Panc1 (cell line): ENCODE measurements around the gene AFG1L. TPM values are rescaled to one million over a fixed set of nuclear protein-coding genes. Genes with fewer than 3 reads are reported as not detected.

Experiments
- ATAC-seq: fragments of 200-7000 bp; cut with Tn5 transposase; 2 replicates; pipeline ENCODE4 v1.9.1; 2020; ENCODE audit warnings: mild to moderate bottlenecking, moderate library complexity
- BruUV-seq: library from RNA; stranded (reverse); fragments of 400-500 nt; replicated peaks from 2 replicates; lab custom pipeline; 2021; lab: Mats Ljungman, UMichigan
- CTCF ChIA-PET: fragments of 300-600 bp; sonication (Branson Sonifier 250); formaldehyde crosslinking; loops from one replicate; lab custom pipeline; 2022; ENCODE audit warnings: antibody characterized with exemption; lab: Charles Lee
- POLR2A ChIA-PET: fragments of 300-600 bp; sonication (Branson Sonifier 250); formaldehyde crosslinking; loops from one replicate; lab custom pipeline; 2022; ENCODE audit warnings: antibody characterized with exemption; lab: Charles Lee
- DNase-seq: peaks from one replicate; pipeline ENCODE4 v3.0.0-alpha.2; 2010; ENCODE audit warnings: low read depth, low spot score
- H3K27ac ChIP-seq: 2 replicates; pipeline ENCODE4 v1.5.1; 2011; ENCODE audit warnings: mild to moderate bottlenecking, low read length, inconsistent platforms
- H3K27me3 ChIP-seq: fragments of 200-500 bp; sonication (Bioruptor generic); 2 replicates; pipeline ENCODE4 v1.6.0; 2014; ENCODE audit warnings: low read length, inconsistent platforms; ENCODE audit not compliant: control insufficient read depth, insufficient read depth
- H3K36me3 ChIP-seq: fragments of 200-500 bp; sonication (Bioruptor generic); 2 replicates; pipeline ENCODE4 v1.5.1; 2014; ENCODE audit warnings: inconsistent platforms, mild to moderate bottlenecking, low read length, moderate library complexity; ENCODE audit not compliant: control insufficient read depth, insufficient read depth
- H3K4me1 ChIP-seq: 2 replicates; pipeline ENCODE4 v1.5.1; 2011; ENCODE audit warnings: inconsistent platforms, mild to moderate bottlenecking, low read length, moderate library complexity; ENCODE audit not compliant: control insufficient read depth, insufficient read depth
- H3K4me3 ChIP-seq, 2 experiments: 2 replicates each; pipeline ENCODE4 v1.5.1; 2011 to 2012; ENCODE audit warnings: low read depth in 2 of 2, low read length in 2 of 2, mild to moderate bottlenecking in 2 of 2, inconsistent platforms in 1 of 2, moderate library complexity in 1 of 2
- H3K9me3 ChIP-seq: fragments of 200-500 bp; sonication (Bioruptor generic); 2 replicates; pipeline ENCODE4 v1.5.1; 2014; ENCODE audit warnings: low read depth, mild to moderate bottlenecking, inconsistent platforms, low read length, moderate library complexity; ENCODE audit not compliant: control insufficient read depth, insufficient read depth
- POLR2AphosphoS5 ChIP-seq: IDR thresholded peaks from 2 replicates; pipeline ENCODE4 v1.6.1; 2012; ENCODE audit warnings: mild to moderate bottlenecking, low read depth, low read length, moderate library complexity
- SIN3A ChIP-seq: IDR thresholded peaks from 2 replicates; pipeline ENCODE4 v1.6.1; 2012; ENCODE audit warnings: low read depth, mild to moderate bottlenecking, low read length, moderate library complexity, borderline replicate concordance; ENCODE audit not compliant: insufficient read depth
- TCF7L2 ChIP-seq: IDR thresholded peaks from 2 replicates; pipeline ENCODE4 v1.6.1; 2011; ENCODE audit warnings: mild to moderate bottlenecking, low read depth, low read length, inconsistent platforms
- in situ Hi-C: cut with HindIII; loops from 2 replicates; pipeline ENCODE4 v1.10.0; 2016; ENCODE audit warnings: low sequenced_read_pairs, low pct_unique_long_range_greater_than_20kb
- intact Hi-C: fragments of 100-400 bp; cut with micrococcal nuclease; formaldehyde crosslinking; loops from one replicate; pipeline ENCODE4 v1.10.0; 2022; ENCODE audit not compliant: unreplicated experiment
- total RNA-seq: library from RNA; stranded (reverse); gene quantifications from one replicate; pipeline ENCODE4 v1.2.1, GENCODE V29; 2021; ENCODE audit not compliant: unreplicated experiment
- TF ChIP-seq, protein P1 (sequence below): fragments of 450-650 bp; IDR thresholded peaks from 2 replicates; pipeline ENCODE4 v1.5.1; 2017; ENCODE audit warnings: mild to moderate bottlenecking
- TF ChIP-seq, protein P2 (sequence below), 2 experiments: IDR thresholded peaks; 2 replicates each; pipeline ENCODE4 v1.6.1; 2011 to 2012; ENCODE audit warnings: low read depth in 2 of 2, control low read depth in 1 of 2, low read length in 1 of 2, mild to moderate bottlenecking in 1 of 2, moderate library complexity in 1 of 2; ENCODE audit not compliant: insufficient read depth in 1 of 2

The AFG1L gene
- total RNA-seq, 1 experiment from 2014 or later: 12.4 TPM

DNA sequence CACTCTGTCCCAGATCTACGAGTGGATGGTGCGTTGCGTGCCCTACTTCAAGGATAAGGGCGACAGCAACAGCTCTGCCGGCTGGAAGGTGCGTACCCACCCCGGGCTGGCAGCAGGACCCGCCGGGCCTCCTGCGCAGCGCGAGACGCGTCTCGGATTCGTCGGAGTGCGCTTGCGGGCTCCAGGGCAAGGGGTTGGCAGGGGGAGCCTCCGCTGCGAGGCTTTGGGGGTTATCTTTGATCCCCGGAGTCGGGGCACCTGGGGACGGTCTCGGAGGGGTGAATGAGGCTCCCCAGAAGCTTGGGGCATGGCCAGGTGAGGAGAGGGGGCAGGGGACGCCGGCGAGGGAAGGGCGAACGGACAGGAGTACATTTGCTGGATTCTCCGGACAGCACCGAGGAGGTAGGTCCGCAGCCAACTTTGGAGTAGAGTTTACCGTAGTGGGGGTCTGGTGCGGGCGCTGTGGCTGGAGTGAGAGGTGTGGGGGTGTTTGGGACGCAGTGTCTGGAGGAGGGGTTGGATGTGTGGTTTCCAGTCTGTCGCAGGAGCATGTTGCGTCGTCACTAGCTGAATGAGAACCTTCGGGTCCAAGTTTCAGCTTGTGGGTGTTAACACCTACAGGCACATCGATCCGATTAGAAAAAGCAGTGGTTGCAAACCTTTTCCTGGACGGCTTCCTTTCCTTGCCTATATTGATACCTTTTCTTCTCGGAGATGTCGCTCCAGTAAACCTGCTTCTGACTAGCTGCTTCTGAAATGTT, 267.1 kb downstream of the AFG1L start:
- Histone ChIP-seq H3K36me3 (no peaks in the 10 kb centered on the region; the same call in 1 of the 2 replicates), H3K9me3 (no peaks in the 10 kb centered on the region), H3K4me3 (peak overlapping the region; percentile 96 to 98), H3K4me1 (peaks cover 39% of the 10 kb centered on the region), H3K27me3 (no peaks in the 10 kb centered on the region), H3K27ac (peak overlapping the region; percentile 93)
- POLR2A ChIA-PET: no interaction called here
- BruUV-seq: TSS peak; percentile 93
- intact Hi-C loops (loop anchor here (5.0 kb wide), 1 partner anchor 275 kb away; no protein-coding TSS in a partner anchor), in situ Hi-C loops (no loop called here)
- TF ChIP-seq, protein P1, sequence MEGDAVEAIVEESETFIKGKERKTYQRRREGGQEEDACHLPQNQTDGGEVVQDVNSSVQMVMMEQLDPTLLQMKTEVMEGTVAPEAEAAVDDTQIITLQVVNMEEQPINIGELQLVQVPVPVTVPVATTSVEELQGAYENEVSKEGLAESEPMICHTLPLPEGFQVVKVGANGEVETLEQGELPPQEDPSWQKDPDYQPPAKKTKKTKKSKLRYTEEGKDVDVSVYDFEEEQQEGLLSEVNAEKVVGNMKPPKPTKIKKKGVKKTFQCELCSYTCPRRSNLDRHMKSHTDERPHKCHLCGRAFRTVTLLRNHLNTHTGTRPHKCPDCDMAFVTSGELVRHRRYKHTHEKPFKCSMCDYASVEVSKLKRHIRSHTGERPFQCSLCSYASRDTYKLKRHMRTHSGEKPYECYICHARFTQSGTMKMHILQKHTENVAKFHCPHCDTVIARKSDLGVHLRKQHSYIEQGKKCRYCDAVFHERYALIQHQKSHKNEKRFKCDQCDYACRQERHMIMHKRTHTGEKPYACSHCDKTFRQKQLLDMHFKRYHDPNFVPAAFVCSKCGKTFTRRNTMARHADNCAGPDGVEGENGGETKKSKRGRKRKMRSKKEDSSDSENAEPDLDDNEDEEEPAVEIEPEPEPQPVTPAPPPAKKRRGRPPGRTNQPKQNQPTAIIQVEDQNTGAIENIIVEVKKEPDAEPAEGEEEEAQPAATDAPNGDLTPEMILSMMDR: no peak
- TF ChIP-seq POLR2AphosphoS5 (no peak), TCF7L2 (no peak)
- TF ChIP-seq, protein P2, sequence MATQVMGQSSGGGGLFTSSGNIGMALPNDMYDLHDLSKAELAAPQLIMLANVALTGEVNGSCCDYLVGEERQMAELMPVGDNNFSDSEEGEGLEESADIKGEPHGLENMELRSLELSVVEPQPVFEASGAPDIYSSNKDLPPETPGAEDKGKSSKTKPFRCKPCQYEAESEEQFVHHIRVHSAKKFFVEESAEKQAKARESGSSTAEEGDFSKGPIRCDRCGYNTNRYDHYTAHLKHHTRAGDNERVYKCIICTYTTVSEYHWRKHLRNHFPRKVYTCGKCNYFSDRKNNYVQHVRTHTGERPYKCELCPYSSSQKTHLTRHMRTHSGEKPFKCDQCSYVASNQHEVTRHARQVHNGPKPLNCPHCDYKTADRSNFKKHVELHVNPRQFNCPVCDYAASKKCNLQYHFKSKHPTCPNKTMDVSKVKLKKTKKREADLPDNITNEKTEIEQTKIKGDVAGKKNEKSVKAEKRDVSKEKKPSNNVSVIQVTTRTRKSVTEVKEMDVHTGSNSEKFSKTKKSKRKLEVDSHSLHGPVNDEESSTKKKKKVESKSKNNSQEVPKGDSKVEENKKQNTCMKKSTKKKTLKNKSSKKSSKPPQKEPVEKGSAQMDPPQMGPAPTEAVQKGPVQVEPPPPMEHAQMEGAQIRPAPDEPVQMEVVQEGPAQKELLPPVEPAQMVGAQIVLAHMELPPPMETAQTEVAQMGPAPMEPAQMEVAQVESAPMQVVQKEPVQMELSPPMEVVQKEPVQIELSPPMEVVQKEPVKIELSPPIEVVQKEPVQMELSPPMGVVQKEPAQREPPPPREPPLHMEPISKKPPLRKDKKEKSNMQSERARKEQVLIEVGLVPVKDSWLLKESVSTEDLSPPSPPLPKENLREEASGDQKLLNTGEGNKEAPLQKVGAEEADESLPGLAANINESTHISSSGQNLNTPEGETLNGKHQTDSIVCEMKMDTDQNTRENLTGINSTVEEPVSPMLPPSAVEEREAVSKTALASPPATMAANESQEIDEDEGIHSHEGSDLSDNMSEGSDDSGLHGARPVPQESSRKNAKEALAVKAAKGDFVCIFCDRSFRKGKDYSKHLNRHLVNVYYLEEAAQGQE (IDR thresholded peaks at IDR 0.05; ENCODE audit: insufficient read depth in 1 of 2, low read depth in 2 of 2, low read length in 1 of 2): no peak
- no peak for ATAC-seq
- no peak for DNase-seq
- CTCF ChIA-PET: no interaction called here

DNA sequence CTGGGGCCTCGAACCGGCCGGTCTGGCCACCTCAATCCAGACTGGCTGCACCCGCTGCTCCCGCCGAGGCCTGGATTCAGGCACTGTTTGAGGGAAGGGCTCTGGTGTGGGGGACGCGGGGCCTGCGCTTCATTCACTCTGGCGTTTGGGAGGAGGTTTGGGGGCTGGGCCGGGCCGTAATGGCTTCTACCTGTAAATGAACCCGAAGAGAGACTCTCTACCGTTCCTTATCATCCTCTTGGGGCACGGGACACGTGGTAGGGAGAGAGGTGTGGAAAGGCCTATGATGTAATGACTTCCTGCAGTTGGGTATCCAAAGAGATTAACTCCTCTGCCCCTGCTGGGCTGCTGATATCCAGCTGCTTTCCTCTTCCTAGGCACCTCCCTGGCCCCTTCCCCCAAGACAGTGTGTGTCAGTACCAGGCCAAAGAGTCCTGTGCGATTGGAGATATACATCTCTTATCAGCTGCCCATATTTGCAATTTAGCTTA, 267.7 kb downstream of the AFG1L start:
- TF ChIP-seq SIN3A (0 out of 2 replicates have a peak, but pooled peaks have one; percentile 34), POLR2AphosphoS5 (peak; percentile 71), TCF7L2 (peak; percentile 50; the same call in 1 of the 2 replicates)
- TF ChIP-seq, protein P2 (IDR thresholded peaks at IDR 0.05; ENCODE audit: insufficient read depth in 1 of 2, low read depth in 2 of 2, low read length in 1 of 2): no peak
- H3K27ac ChIP-seq: peak overlapping the region; percentile 93
- peak overlapping the region; percentile 96 to 98 for H3K4me3 ChIP-seq
- in situ Hi-C loops (no loop called here), intact Hi-C loops (loop anchor here (5.0 kb wide), 1 partner anchor 275 kb away; no protein-coding TSS in a partner anchor)
- peak; percentile 26 for ATAC-seq
- H3K36me3 ChIP-seq: no peaks in the 10 kb centered on the region; the same call in 1 of the 2 replicates
- peaks cover 34% of the 10 kb centered on the region for H3K4me1 ChIP-seq
- peak; percentile 93 for DNase-seq
- ChIA-PET POLR2A (no interaction called here), CTCF (no interaction called here)
- no peaks in the 10 kb centered on the region for H3K9me3 ChIP-seq
- no TSS peak for BruUV-seq
- no peaks in the 10 kb centered on the region for H3K27me3 ChIP-seq
